OCI-LY3 (cell line): ENCODE results near the gene TFF3.

Source experiments
- CTCF ChIP-seq: fragments of 200-600, 300-600 bp; sonication (generic); IDR thresholded peaks from 2 replicates; pipeline ENCODE4 v1.5.1; 2014; ENCODE audit warnings: antibody characterized with exemption, low read length, low read depth
- EZH2phosphoT487 ChIP-seq: fragments of 200-600 bp; shearing (Covaris generic); IDR thresholded peaks from 2 replicates; pipeline ENCODE4 v1.6.1; 2018; ENCODE audit warnings: antibody characterized with exemption, mixed run types, low read depth

GRCh38 chr21:42300956-42301355 lies 14.3 kb downstream of the TFF3 start:
- no peak for TF ChIP-seq CTCF
- TF ChIP-seq EZH2phosphoT487 = no peak
